HG02840 (cell line): Measurements from ENCODE around the gene MYO9B.

ENCODE experiments used
- ATAC-seq: cut with Tn5 transposase; IDR thresholded peaks from one replicate; pipeline ENCODE4 v1.9.1; 2021; ENCODE audit warnings: mild to moderate bottlenecking, moderate library complexity, moderate number of reproducible peaks; ENCODE audit not compliant: unreplicated experiment, low FRiP score

Gene MYO9B, protein sequence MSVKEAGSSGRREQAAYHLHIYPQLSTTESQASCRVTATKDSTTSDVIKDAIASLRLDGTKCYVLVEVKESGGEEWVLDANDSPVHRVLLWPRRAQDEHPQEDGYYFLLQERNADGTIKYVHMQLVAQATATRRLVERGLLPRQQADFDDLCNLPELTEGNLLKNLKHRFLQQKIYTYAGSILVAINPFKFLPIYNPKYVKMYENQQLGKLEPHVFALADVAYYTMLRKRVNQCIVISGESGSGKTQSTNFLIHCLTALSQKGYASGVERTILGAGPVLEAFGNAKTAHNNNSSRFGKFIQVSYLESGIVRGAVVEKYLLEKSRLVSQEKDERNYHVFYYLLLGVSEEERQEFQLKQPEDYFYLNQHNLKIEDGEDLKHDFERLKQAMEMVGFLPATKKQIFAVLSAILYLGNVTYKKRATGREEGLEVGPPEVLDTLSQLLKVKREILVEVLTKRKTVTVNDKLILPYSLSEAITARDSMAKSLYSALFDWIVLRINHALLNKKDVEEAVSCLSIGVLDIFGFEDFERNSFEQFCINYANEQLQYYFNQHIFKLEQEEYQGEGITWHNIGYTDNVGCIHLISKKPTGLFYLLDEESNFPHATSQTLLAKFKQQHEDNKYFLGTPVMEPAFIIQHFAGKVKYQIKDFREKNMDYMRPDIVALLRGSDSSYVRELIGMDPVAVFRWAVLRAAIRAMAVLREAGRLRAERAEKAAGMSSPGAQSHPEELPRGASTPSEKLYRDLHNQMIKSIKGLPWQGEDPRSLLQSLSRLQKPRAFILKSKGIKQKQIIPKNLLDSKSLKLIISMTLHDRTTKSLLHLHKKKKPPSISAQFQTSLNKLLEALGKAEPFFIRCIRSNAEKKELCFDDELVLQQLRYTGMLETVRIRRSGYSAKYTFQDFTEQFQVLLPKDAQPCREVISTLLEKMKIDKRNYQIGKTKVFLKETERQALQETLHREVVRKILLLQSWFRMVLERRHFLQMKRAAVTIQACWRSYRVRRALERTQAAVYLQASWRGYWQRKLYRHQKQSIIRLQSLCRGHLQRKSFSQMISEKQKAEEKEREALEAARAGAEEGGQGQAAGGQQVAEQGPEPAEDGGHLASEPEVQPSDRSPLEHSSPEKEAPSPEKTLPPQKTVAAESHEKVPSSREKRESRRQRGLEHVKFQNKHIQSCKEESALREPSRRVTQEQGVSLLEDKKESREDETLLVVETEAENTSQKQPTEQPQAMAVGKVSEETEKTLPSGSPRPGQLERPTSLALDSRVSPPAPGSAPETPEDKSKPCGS (N-terminal part only)

DNA sequence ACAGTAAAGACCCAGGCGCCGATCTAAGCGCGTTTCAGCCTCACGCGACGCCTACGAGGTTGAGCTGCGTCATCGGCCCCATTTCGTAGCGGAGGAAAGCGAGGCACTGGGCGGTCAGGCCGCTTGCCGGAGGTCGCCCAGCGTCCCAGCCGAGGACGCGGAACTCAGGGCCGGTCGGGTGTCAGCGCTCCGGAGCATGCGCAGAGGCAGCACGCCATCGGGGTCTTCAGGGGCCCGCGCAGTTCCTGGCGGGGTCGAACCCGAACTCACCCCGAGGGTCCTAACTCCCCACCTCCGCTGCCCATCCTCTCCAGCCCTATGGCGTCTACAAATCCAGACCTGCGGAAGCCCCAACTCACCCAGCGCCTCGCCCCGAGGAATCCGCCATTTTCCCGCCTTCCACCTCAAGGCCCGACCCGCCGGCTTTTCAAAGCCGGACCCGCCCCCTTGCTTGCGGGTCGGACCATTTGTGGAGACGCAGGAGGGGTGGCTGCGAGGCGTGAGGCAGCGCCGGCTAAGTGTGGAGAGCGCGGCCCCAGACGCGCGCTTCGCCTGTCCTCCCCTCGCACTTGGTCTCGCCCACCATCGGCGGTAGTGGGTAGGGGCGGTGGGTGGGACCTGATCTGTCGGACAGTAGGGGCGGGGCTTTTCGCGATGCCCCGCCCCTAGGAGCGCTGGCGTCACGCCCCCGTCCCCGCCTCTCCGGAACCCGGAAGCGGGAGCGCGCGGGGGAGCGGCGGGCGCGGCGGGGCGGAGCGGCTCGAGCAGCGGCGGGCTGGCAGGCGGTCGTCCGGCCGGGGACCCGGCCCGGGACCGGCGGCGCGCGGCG is at the start of gene MYO9B, which contains the start of gene HAUS8:
MYO9B (plus strand) TSS at position 743 of the 829 bp plus-strand sequence. CDS start 25,941 bp downstream, outside the sequence.
HAUS8 (minus strand) TSS at position 418 of the 829 bp plus-strand sequence; CDS start at position 388, 30 bp downstream.
- peak; percentile 73 for ATAC-seq

DNA sequence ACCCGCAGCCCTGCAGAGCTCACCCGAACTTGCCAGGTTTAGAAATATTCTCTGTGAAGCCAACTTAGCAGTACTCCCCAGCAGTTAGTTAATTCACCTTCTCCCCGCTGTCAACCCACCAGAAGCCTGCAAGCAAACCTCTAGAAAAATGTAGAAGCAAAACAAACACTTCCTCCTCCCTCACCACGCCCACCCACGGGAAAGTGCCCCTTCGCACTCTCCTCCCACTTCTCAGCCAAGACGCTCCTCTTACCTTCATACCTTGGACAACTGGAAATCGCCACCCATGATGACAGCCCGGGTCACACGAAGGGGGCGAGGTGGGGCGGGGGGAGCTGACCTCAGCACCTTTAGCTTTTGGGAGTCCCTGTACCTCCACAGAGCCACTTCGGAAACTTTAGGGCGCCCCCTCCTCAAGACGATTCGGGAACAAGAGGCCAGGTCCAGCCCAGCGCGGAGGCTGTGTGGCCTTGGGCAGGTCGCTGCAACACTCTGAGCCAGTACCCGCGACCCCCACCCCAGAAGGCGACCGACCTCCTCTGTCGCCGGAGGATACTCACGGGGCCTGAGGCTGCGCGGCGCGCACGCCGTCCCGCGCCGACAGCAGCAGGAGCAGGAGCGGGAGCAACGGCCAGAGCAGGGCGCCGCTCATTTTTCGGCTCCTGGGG is 49.5 kb upstream of the MYO9B start:
- ATAC-seq: no peak

DNA sequence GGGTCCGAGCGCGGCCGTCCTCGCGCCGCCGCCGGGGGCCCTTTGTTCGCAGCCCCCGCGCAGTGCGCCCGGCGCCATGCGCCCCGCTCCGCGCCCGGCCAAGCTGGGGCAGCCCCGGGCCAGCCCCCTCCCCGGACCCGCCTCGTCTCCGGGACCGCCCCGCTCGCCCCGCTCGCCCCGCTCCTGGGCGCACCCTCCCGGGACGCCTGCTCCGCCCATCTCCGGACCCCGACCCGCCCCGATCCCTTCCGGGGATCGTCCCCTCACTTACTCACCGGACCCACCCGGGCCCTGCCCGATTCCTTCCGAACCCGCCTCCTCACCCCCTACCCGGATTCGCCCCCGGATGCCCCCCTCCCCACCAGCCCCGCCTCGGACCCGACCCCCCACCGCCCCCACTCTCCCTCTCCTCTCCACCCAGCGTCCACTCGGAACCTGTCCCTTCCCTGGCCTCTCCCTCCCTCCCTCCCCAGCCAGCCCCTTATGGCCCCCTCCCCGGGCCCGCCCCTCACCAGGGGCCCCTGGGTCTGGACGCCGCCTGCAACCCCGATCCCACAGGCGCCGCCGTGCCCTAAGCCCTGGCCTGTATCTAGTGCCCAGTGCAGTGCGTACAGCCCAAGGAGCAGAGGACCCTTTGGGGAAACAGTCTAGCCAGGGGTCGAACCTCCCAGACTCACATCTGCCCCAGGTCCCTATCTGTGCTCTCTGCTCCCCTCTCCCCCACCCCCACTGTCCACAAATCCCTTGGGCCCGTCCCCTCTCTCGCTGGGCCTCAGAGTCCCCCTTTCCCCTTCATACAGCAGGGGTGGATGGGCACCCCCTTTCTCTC is 48.7 kb upstream of the MYO9B start, which contains the start of gene CPAMD8:
CPAMD8 (minus strand) TSS at position 105 of the 829 bp plus-strand sequence. CDS start 168 bp downstream, outside the sequence.
- no peak for ATAC-seq

DNA sequence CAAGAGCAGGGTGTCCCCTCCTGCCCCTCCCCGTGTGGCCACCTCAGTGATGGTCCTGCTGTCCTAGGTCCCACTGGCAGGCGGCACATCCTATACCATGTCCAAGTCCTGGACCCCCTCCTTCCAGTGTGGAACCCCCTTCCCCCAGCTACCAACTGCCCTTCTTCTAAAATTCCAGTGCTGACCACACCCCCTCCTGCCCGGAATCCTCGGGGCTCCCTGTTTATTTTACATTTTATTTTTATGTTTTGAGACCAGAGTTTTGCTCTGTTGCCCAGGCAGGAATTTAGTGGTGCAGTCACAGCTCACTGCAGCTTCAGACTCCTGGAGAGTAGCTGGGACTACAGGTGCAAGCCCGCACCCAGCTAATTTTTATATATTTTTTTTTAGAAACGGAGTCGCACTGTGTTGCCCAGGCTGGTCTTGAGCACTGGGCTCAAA is 48.0 kb upstream of the MYO9B start:
- no peak for ATAC-seq

DNA sequence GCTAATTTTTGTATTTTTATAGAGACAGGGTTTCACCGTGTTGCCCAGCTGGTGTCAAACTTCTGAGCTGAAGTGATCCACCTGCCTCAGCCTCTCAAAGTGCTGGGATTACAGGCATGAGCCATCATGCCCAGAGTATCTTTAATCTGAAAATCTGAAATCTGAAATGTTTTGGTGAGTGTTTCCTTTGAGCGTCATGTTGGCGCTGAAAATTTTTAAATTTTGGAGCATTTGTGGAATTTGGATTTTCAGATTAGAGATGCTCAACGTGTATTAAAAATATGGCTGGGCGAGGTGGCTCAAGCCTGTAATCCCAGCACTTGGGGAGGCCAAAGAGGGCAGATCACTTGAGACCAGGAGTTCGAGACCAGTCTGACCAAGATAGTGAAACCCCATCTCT is 43.8 kb upstream of the MYO9B start:
- no peak for ATAC-seq

DNA sequence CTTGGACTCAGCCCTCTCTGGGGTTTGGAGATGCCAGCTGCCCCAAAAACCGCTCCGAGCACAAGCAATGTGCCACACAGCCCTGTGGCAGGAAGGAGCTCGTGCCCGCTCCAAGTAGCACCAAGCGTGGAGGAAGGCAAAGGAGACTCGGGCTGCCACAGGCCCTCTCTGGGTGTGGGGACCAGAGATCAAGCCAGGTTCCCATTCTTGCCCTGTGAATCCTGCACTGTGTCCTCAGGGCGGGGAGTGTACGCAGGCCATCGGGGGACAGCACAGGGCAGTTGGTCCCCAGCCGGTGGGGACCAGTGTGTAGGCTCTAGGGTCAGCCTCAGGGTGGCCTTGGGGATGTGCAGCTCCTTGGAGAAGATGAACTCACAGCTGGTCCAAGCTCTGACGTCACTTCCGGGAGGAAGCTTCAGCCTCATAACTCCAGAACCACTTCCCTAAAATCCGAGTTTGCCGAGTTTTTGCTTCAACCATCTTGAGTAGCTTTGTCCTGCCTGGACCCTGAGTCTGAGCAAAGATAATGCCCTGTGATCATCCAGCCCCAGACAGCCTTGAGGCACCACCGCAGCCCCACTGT is 39.6 kb upstream of the MYO9B start:
- no peak for ATAC-seq

DNA sequence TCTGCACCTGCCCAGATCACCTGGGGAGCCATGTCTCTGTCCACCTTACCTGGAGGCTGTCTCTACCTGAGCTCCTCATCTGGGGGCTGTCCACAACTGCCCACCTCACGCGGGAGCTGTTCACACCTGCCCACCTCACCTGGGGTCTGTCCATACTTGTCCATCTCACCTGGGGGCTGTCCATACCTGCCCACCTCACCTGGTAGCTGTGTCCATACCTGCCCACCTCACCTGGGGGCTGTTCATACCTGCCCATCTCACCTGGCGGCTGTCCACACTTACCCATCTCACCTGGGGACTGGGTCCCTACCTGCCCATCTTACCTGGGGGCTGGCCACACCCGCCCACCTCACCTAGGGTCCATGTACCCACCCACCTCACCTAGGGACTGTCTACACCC is 38.9 kb upstream of the MYO9B start:
- ATAC-seq: no peak

DNA sequence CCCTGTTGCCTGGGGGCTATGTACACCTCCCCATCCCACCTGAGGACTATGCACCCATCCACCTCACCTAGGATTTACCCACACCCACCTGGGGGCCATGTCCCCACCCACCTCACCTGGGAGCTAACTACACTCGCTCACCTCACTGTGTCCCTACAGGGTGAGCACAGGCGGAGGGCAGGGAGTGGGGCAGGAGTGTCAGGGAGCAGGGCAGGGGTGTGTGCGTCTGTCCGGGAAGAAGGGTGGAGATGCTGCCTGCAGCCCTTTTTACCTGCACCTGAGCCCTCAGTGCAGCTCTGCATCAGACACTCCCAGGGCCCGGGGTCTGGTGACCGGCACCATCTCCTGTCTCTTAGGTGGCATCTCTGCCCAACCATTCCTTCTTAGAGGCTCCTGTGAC is 38.4 kb upstream of the MYO9B start:
- no peak for ATAC-seq

DNA sequence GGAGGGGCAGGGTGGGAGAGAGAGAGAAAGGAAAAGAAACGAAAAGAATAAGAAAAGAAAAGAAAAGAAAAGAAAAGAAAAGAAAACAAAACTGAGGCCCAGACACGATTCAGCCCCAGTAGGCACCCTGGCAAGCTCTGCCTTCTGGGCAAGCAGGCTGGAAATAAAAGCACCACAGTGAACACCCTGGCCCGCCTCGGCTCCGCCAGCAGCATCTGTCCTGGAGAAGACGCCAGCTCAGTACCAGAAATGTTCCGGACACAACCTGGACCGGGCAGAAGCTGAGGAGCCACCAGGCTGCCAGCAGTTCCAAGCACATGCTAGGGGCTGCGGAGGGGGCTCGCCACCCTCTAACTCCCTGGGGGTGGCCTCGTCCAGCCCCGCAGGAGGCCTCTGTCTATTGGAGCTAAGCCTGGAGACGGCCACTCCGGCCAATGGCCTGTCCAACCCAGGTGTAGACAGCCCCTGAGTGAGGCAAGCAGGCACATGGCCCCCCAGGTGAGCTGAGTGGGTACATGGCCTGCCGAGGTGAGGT is 37.5 kb upstream of the MYO9B start:
- ATAC-seq: no peak

DNA sequence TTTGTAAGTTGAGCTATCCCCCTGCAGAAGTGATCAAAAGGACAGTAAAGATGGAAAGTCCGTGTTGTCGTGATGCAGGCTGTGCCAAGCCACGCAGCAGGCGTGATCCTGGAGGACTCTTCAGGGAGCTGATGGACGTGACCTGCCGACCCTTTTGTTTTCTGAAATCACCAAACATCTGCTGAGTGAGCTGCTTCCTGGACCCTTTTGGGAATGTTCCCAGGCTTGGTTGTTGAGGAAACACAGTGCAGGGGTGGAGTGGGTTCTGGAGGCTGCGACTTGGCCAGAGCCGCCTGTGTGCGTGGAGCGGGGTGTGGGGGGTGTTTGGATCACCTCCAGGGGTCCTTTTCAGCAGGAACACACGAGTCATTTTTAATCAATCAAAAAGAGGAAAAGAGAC is 33.6 kb upstream of the MYO9B start:
- ATAC-seq: no peak

DNA sequence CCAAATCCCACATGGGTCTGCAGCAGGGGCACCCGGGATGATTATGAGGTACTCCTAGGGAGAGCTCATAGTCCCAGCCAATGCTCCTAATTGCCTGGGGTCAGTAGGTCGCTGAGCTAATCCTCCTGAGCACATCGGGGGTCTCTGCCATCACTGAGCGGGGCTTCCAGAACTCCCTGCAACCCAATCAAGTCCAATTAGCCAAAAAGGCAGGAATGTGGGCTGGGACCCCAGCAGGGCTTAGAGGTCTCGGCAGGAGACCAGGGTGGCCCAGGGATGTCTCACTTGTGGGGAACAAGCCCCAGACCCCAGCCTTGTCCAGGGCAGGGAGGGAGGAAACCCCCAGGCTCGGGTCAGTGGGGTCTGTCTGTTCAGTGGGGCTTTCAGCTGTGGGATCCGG is 31.8 kb upstream of the MYO9B start:
- no peak for ATAC-seq

DNA sequence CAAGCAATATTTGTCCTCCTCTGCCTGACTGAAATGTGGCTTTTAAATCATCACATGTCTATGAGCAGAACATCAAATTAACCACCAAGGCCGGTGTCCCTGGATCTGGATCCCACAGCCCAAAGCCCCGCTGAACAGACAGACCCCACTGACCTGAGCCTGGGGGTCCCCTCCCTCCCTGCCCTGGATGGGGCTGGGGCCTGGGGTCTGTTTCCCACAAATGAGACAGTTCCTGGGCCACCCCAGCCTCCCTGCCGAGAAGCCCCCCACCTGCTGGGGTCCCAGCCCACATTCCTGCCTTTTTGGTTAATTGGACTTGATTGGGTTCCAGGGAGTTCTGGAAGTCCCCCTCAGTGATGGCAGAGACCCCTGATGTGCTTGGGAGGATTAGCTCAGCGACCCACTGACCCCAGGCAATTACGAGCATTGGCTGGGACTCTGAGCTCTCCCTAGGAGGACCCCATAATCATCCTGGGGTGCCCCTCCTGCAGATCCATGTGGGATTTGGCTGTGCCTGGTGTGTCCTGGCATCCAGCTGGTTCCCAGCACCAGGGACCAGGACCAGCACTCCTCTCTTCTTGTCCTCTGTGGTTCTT is 29.6 kb upstream of the MYO9B start:
- ATAC-seq: no peak

DNA sequence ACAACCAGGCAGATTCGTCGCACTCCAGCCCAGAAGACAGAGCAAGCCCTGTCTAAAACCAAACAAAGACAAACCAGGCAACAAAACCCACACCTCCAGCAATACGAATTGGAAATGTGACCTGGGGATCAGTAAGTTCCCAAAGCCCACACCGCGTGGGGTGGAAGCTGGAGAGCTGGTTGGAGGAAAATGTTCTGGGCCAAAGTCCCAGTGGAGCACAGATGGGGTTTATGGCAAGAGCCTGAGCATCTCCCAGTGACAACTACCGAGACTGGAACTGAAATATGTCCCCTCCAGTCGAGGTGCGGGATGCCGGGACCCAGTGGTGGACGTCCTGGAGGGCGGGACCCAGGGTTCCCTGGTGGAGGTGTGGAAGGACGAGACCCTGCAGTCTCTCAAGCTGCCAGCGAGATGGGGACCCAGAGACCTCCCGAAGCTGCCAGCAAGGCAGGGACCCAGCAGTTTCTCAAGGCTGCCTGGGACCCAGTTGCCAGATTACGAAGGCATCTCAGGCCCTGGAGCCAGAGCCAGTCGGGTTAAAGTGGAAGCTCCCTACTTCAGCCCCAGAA is 26.6 kb upstream of the MYO9B start:
- ATAC-seq: no peak

DNA sequence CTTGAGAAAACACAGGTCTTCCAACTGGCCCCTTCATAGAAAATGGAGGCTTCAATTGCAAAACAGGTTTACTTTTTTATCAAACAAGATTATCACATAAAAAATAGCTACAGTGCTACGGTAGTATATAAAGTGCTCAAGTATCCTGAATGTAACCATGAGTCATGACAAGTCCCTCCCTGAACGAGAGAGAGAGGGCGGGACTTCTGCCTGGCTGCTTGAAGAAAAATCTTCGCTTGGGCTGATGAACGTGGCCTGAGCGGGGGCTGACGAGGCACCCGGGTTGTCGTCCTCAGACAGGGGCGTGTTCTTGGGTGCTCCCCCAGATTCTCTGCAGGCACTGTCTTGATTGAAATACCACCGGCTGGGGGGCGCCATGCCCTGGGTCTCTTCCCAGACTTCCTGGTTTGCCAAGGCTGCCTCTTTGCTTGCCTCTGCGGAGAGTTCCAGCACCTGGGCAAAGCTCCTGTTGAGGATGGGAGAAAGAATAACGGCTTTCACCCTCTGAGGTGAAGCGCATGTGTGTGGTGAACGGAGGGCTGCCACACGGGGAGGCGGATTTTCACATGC is 25.8 kb upstream of the MYO9B start:
- no peak for ATAC-seq

DNA sequence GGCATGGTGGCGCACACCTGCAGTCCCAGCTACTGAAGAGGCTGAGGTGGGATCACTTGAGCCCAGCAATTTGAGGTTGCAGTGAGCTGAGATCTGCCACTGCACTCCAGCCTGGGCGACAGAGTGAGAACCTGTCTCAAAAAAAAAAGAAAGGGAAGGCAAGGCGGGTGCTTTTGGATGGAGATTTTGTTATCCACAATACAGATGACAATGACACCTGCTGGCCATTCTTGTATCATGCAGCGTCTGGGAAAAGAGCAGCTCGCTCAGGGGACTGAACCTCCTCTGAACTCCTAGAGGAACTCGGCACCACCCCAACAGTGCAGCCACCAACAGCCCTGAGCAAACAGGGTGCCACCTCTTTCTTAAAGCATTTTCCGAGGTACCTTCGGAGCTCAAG is 23.1 kb upstream of the MYO9B start:
- no peak for ATAC-seq

DNA sequence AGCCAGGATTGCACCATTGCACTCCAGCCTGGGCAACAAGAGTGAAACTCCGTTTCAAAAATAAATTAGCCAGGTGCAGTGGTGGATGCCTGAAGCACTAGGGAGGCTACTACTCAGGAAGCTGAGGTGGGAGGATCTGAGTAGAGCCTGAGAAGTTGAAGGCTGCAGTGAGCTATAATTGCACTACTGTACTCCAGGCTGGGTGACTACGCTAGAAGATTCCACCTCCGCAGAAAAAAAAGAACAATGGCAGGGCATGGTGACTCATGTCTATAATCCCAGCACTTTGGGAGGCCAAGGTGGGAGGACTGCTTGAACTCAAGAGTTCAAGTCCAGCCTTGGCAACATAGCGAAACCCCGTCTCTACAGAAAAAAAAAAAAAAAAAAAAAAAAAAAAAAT is 20.8 kb upstream of the MYO9B start:
- no peak for ATAC-seq
